ENCODE data around the gene MGAT4A.

DNA sequence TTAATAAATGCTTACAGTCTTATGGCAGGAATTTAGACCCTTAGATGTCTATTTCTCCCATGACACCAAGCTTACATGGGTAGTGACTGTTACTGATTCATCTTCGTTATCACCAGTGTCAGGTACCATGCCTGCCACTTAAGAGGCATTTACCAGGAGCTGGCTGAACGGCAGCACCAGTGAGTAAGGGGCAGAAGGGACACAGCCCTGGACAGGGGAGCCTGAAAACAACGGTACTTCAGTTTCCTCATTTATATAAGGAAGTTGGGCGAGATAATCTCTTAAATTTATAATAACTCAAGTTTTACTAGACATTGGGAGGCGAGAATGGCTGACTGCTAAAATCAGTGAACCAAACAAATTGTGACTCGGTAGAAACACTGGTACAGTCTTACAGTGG lies 123.8 kb downstream of the MGAT4A start:
- TF ChIP-seq CBX5 (IDR thresholded peaks at IDR 0.05; ENCODE audit: low read depth, low read length) (no peak), ZNF274 (IDR thresholded peaks at IDR 0.05; ENCODE audit: borderline replicate concordance, extremely low read depth, low read length) (no peak), POLR2AphosphoS5 (IDR thresholded peaks at IDR 0.05; ENCODE audit: low read depth, low read length) (no peak), EZH2 (IDR thresholded peaks at IDR 0.05; ENCODE audit: low read depth, low read length, severe bottlenecking) (no peak), POLR2A (IDR thresholded peaks at IDR 0.05; ENCODE audit: control extremely low read depth in 1 of 2, low read depth in 2 of 2, low read length in 2 of 2) (no peak), NRF1 (IDR thresholded peaks at IDR 0.05; ENCODE audit: low read depth, low read length) (no peak), TAF1 (IDR thresholded peaks at IDR 0.05; ENCODE audit: low read depth, low read length) (no peak), BACH1 (IDR thresholded peaks at IDR 0.05; ENCODE audit: low read length) (no peak), MAFK (IDR thresholded peaks at IDR 0.05; ENCODE audit: low read depth, low read length) (no peak), RAD21 (IDR thresholded peaks at IDR 0.05 in 1 of 2, conservative IDR thresholded peaks at IDR 0.05 in 1 of 2; ENCODE audit: low read depth in 2 of 2, low read length in 2 of 2) (no peak), HDAC6 (IDR thresholded peaks at IDR 0.05; ENCODE audit: low read depth, low read length) (no peak)
- TF ChIP-seq, protein P1, sequence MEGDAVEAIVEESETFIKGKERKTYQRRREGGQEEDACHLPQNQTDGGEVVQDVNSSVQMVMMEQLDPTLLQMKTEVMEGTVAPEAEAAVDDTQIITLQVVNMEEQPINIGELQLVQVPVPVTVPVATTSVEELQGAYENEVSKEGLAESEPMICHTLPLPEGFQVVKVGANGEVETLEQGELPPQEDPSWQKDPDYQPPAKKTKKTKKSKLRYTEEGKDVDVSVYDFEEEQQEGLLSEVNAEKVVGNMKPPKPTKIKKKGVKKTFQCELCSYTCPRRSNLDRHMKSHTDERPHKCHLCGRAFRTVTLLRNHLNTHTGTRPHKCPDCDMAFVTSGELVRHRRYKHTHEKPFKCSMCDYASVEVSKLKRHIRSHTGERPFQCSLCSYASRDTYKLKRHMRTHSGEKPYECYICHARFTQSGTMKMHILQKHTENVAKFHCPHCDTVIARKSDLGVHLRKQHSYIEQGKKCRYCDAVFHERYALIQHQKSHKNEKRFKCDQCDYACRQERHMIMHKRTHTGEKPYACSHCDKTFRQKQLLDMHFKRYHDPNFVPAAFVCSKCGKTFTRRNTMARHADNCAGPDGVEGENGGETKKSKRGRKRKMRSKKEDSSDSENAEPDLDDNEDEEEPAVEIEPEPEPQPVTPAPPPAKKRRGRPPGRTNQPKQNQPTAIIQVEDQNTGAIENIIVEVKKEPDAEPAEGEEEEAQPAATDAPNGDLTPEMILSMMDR (IDR thresholded peaks at IDR 0.05; ENCODE audit: control extremely low read depth in 1 of 3, insufficient read depth in 1 of 3, low read depth in 1 of 3, low read length in 3 of 3) = no peak
- TF ChIP-seq, protein P2, sequence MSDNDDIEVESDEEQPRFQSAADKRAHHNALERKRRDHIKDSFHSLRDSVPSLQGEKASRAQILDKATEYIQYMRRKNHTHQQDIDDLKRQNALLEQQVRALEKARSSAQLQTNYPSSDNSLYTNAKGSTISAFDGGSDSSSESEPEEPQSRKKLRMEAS (IDR thresholded peaks at IDR 0.05) = no peak
- TF ChIP-seq, protein P3, sequence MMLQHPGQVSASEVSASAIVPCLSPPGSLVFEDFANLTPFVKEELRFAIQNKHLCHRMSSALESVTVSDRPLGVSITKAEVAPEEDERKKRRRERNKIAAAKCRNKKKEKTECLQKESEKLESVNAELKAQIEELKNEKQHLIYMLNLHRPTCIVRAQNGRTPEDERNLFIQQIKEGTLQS (IDR thresholded peaks at IDR 0.05; ENCODE audit: insufficient read depth, low read depth, low read length) = no peak

All from H1 (cell line).